Body of pancreas (tissue), 4 donors: ENCODE results near the gene F11R. TPM values are rescaled to one million over a fixed set of nuclear protein-coding genes. Genes with fewer than 3 reads are reported as not detected.

Source experiments
- ATAC-seq: fragments of 150-250 bp; one replicate; pipeline ENCODE4 v1.9.1; 2016
- DNase-seq, 4 donors: peaks; one replicate each; pipeline ENCODE4 v3.0.0-alpha.2; 2019
- H3K27ac ChIP-seq, 4 donors: fragments of 200-600 bp; sonication (generic); 1 replicate in 3 of 4; 2 replicates in 1 of 4; pipeline versions ENCODE4 v1.5.1 to v1.6.1; 2016 to 2019; ENCODE audit warnings: mild to moderate bottlenecking in 1 of 4, mixed read lengths in 1 of 4, moderate library complexity in 1 of 4
- H3K27me3 ChIP-seq, 2 donors: fragments of 200-600 bp; sonication (generic); one replicate each; pipeline ENCODE4 v1.6.0; 2016; ENCODE audit warnings: mild to moderate bottlenecking in 1 of 2
- H3K36me3 ChIP-seq, 2 donors: fragments of 200-600 bp; sonication (generic); replicated peaks in 1 of 2; 2 replicates each; pipeline ENCODE4 v1.5.1; 2016; ENCODE audit warnings: low read depth in 2 of 2; ENCODE audit not compliant: insufficient read depth in 1 of 2
- H3K4me1 ChIP-seq: fragments of 200-600 bp; sonication (generic); one replicate; pipeline ENCODE4 v1.6.0; 2016
- H3K4me3 ChIP-seq, 2 donors: fragments of 200-600 bp; sonication (generic); 1 replicate in 1 of 2; 2 replicates in 1 of 2; pipeline ENCODE4 v1.5.1; 2016 to 2019
- H3K9me3 ChIP-seq, 3 donors: fragments of 200-600 bp; sonication (generic); 1 replicate in 2 of 3; 2 replicates in 1 of 3; pipeline ENCODE4 v1.5.1; 2016
- POLR2A ChIP-seq, 3 donors: fragments of 450-650 bp; IDR thresholded peaks; one replicate each; pipeline ENCODE4 v1.6.1; 2016; ENCODE audit warnings: antibody characterized with exemption in 3 of 3, mild to moderate bottlenecking in 2 of 3
- WGBS, 2 donors: methylation state at CpG; one replicate each; pipeline ENCODE4 v1.1.5; 2017; 5-methylcytosine and 5-hydroxymethylcytosine counted together
- intact Hi-C: fragments of 100-400 bp; cut with DNase I; formaldehyde crosslinking; loops from one replicate; pipeline ENCODE4 v1.15.1; 2023
- total RNA-seq, 2 donors: library from RNA; depleted of rRNA; stranded (reverse); fragments of >200 nt; gene quantifications; one replicate each; pipeline ENCODE4 v1.1.0, GENCODE V29; 2016
- TF ChIP-seq, protein P1 (sequence below), 7 experiments: fragments of 450-650 bp in 4 of 7; fragments of 200-600 bp in 3 of 7; sonication (generic) in 3 of 7; IDR thresholded peaks; one replicate each; pipeline ENCODE4 v1.5.1; 2016 to 2019; ENCODE audit warnings: antibody characterized with exemption in 7 of 7

The F11R gene
- total RNA-seq, 2 donors from 2014 or later: 40.2 to 41.5 TPM

DNA sequence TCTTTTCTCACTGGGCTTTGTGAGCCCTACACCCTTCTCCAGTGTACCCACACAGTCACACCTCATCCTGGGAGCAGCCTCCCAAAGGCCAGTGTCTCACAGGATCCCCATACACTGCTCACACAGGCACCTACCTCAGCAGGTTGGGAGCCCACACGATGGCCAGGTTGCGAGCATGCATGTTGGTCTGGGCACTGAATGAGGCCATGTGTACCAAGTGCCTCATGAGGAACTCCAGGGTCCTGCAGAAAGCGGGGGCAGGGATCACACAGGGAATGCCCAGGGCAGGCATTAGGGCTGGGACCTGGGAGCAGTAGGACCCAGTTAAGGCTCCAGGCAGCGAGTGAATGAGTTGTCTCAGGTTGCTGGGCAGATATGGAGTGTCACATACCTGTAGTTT lies 33.3 kb upstream of the F11R start:
- H3K27ac ChIP-seq: no peak overlapping the region
- H3K4me1 ChIP-seq: no peaks in the 10 kb centered on the region
- TF ChIP-seq, protein P1, sequence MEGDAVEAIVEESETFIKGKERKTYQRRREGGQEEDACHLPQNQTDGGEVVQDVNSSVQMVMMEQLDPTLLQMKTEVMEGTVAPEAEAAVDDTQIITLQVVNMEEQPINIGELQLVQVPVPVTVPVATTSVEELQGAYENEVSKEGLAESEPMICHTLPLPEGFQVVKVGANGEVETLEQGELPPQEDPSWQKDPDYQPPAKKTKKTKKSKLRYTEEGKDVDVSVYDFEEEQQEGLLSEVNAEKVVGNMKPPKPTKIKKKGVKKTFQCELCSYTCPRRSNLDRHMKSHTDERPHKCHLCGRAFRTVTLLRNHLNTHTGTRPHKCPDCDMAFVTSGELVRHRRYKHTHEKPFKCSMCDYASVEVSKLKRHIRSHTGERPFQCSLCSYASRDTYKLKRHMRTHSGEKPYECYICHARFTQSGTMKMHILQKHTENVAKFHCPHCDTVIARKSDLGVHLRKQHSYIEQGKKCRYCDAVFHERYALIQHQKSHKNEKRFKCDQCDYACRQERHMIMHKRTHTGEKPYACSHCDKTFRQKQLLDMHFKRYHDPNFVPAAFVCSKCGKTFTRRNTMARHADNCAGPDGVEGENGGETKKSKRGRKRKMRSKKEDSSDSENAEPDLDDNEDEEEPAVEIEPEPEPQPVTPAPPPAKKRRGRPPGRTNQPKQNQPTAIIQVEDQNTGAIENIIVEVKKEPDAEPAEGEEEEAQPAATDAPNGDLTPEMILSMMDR (IDR thresholded peaks at IDR 0.05): no peak
- TF ChIP-seq POLR2A (IDR thresholded peaks at IDR 0.05): no peak
- no peaks in the 10 kb centered on the region for H3K9me3 ChIP-seq
- intact Hi-C loops: no loop called here
- DNase-seq: no peak
- no peak for ATAC-seq
- H3K4me3 ChIP-seq: no peak overlapping the region
- no peaks in the 10 kb centered on the region for H3K27me3 ChIP-seq
- WGBS, 2 donors: 73 to 100% methylated on average over 2 to 4 of the region's 4 CpGs
- no peaks in the 10 kb centered on the region for H3K36me3 ChIP-seq

DNA sequence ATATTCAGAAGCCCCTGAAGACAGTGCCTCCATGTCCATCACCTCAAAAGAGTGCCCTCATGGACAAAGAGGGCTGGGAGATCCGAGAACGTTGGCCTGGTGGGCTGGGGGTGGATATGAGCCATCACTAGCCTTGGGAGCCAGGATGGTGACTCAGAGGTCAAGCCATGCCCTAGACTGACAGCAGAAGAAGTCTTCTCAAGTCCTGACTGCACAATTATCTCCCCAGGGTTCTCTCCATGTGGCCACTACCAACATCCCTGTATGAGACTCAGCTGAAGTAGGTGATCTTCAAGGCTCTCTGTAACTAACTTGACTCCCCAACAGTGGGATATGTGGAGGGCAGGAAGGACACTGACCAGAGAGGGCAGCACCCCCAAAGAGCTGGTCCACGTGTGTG lies 31.9 kb upstream of the F11R start:
- intact Hi-C loops: no loop called here
- H3K4me3 ChIP-seq: no peak overlapping the region
- no peaks in the 10 kb centered on the region for H3K36me3 ChIP-seq
- no peaks in the 10 kb centered on the region for H3K4me1 ChIP-seq
- no peaks in the 10 kb centered on the region for H3K27me3 ChIP-seq
- no peak for TF ChIP-seq POLR2A (IDR thresholded peaks at IDR 0.05)
- ATAC-seq: no peak
- 74 to 78% methylated on average over 2 to 3 of the region's 3 CpGs for WGBS, 2 donors
- no peak for DNase-seq
- no peaks in the 10 kb centered on the region for H3K9me3 ChIP-seq
- no peak overlapping the region for H3K27ac ChIP-seq

- no peaks in the 10 kb centered on the region for H3K27me3 ChIP-seq
- no peak overlapping the region for H3K4me3 ChIP-seq
- no peak for TF ChIP-seq POLR2A (IDR thresholded peaks at IDR 0.05)
- TF ChIP-seq, protein P1 (IDR thresholded peaks at IDR 0.05): no peak
- intact Hi-C loops: no loop called here
- DNase-seq: no peak
- H3K4me1 ChIP-seq: peaks cover 9% of the 10 kb centered on the region
- no peaks in the 10 kb centered on the region for H3K36me3 ChIP-seq
- no peaks in the 10 kb centered on the region for H3K9me3 ChIP-seq
- H3K27ac ChIP-seq: no peak overlapping the region
- 82 to 85% methylated on average over 10 of the region's 10 CpGs for WGBS, 2 donors
- no peak for ATAC-seq
Observed at GRCh38 chr1:161051219-161051618, 30.3 kb upstream of the F11R start.

DNA sequence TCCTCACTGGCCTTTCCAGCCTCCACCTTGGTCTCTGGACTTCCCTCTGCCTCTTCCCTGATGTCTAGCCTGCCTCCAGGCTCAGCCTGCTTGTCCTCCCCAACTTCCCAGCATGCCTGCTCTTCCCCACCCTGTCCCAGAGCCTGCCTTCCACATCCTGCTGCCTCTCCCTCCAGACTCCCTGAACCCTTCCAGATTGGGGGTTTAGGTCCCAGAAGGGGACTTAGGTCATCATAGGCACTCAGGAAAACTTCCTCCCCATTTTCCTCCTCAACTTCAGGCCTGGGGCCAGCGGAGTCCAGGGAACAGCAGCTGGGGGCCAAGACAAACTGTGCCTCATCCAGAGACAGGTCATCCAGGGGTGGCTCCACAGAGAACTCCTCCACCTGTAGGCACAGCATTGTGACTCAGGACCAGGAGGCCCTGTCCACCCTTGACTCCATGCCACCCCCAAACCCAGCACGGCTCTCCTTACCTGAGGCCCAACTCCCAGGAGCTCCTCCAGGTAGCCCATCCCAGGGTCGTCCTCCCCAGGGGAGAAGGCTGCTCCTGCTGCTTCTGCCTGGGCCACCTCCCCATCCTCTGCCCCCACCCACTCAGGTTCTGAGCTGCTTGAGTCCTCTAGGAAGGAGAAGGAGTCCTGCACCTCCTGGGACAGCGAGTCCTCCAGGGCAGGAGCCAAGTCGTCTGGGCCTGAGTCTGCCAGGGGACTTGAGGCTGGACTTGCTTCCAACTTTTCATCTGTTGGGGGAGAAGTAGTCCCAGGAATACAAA lies 28.2 kb upstream of the F11R start:
- Histone ChIP-seq H3K27ac (no peak overlapping the region), H3K9me3 (no peaks in the 10 kb centered on the region), H3K4me3 (no peak overlapping the region), H3K36me3 (no peaks in the 10 kb centered on the region), H3K27me3 (no peaks in the 10 kb centered on the region), H3K4me1 (peaks cover 13% of the 10 kb centered on the region)
- DNase-seq (no peak), ATAC-seq (no peak)
- TF ChIP-seq, protein P1 (IDR thresholded peaks at IDR 0.05): no peak
- no peak for TF ChIP-seq POLR2A (IDR thresholded peaks at IDR 0.05)
- WGBS, 2 donors: 93 to 100% methylated on average over 5 of the region's 5 CpGs
- intact Hi-C loops: no loop called here

- 94 to 95% methylated on average over 10 to 18 of the region's 18 CpGs for WGBS, 2 donors
- no peaks in the 10 kb centered on the region for H3K9me3 ChIP-seq
- H3K4me1 ChIP-seq: peaks cover 19% of the 10 kb centered on the region
- H3K27me3 ChIP-seq: no peaks in the 10 kb centered on the region
- DNase-seq: no peak
- no peak for ATAC-seq
- no peaks in the 10 kb centered on the region for H3K36me3 ChIP-seq
- no peak overlapping the region for H3K4me3 ChIP-seq
- intact Hi-C loops: no loop called here
- no peak for TF ChIP-seq POLR2A (IDR thresholded peaks at IDR 0.05)
- TF ChIP-seq, protein P1 (IDR thresholded peaks at IDR 0.05): no peak
- peak overlapping the region in 1 of 4 donors; percentile 44 for H3K27ac ChIP-seq
Observed at GRCh38 chr1:161047436-161048420, 26.8 kb upstream of the F11R start.
